ENCODE data around the gene CMTM7.

Gene CMTM7

GRCh38 chr3:32391643-32392535, at the start of gene CMTM7:
Gene CMTM7 (plus strand): TSS chr3:32391853. CDS start chr3:32391907, 54 bp downstream.
- no peak for DNase-seq

GRCh38 chr3:32347343-32348125, 44.1 kb upstream of the CMTM7 start:
- no peak for DNase-seq

- DNase-seq, result no peak
Measured at GRCh38 chr3:32349184-32349583, 42.5 kb upstream of the CMTM7 start.

GRCh38 chr3:32352563-32352962, 39.1 kb upstream of the CMTM7 start:
- no peak for DNase-seq

- no peak for DNase-seq
Measured at GRCh38 chr3:32353351-32353750, 38.3 kb upstream of the CMTM7 start.

GRCh38 chr3:32354362-32354778, 37.3 kb upstream of the CMTM7 start:
- no peak for DNase-seq

- DNase-seq, result no peak
Measured at GRCh38 chr3:32355751-32356291, 35.8 kb upstream of the CMTM7 start.

GRCh38 chr3:32359766-32360492, 31.7 kb upstream of the CMTM7 start:
- DNase-seq, result no peak

GRCh38 chr3:32360493-32360827, 31.2 kb upstream of the CMTM7 start:
- no peak for DNase-seq

GRCh38 chr3:32366638-32367397, 24.8 kb upstream of the CMTM7 start:
- DNase-seq, result no peak

GRCh38 chr3:32367442-32367841, 24.2 kb upstream of the CMTM7 start:
- DNase-seq, result no peak

GRCh38 chr3:32371461-32372212, 20.0 kb upstream of the CMTM7 start:
- no peak for DNase-seq

- DNase-seq, result no peak
Measured at GRCh38 chr3:32372213-32372490, 19.5 kb upstream of the CMTM7 start.

- no peak for DNase-seq
Measured at GRCh38 chr3:32373276-32373675, 18.4 kb upstream of the CMTM7 start.

GRCh38 chr3:32373844-32374243, 17.8 kb upstream of the CMTM7 start:
- no peak for DNase-seq

GRCh38 chr3:32374788-32375595, 16.7 kb upstream of the CMTM7 start:
- DNase-seq, result peak; percentile 13

GRCh38 chr3:32375596-32375930, 16.1 kb upstream of the CMTM7 start:
- no peak for DNase-seq

- no peak for DNase-seq
Measured at GRCh38 chr3:32376115-32376514, 15.5 kb upstream of the CMTM7 start.

- DNase-seq, result no peak
Measured at GRCh38 chr3:32379831-32380500, 11.7 kb upstream of the CMTM7 start.

GRCh38 chr3:32381922-32382321, 9.7 kb upstream of the CMTM7 start:
- no peak for DNase-seq

All from NCI-H2107 (cell line).